GM12878 (cell line): Measurements from ENCODE around the gene RANBP17. TPM values are rescaled to one million over a fixed set of nuclear protein-coding genes. Genes with fewer than 3 reads are reported as not detected.

Source experiments
- ATAC-seq: fragments of 200-7000 bp; cut with Tn5 transposase; 3 replicates; pipeline ENCODE4 v1.9.1; 2020; ENCODE audit warnings: mild to moderate bottlenecking, moderate library complexity
- BruUV-seq: library from RNA; stranded (reverse); fragments of 400-500 nt; replicated peaks from 2 replicates; lab custom pipeline; 2021; lab: Mats Ljungman, UMichigan
- CTCF ChIA-PET: fragments of 300-600 bp; sonication (Branson Sonifier 250); formaldehyde crosslinking; extraction: SDS; loops from one replicate; lab custom pipeline; 2021; ENCODE audit warnings: inconsistent platforms; lab: Yijun Ruan, JAX
- POLR2A ChIA-PET: fragments of 350-600 bp; formaldehyde crosslinking; extraction: SDS; loops from one replicate; lab custom pipeline; 2021; ENCODE audit warnings: inconsistent platforms; lab: Charles Lee
- RAD21 ChIA-PET: fragments of 300-600 bp; sonication (Branson Sonifier 250); formaldehyde crosslinking; loops from one replicate; lab custom pipeline; 2023; ENCODE audit warnings: antibody characterized with exemption; ENCODE audit not compliant: unreplicated experiment; lab: Charles Lee
- SMC1A ChIA-PET: fragments of 300-600 bp; sonication (Branson Sonifier 250); formaldehyde crosslinking; loops from one replicate; lab custom pipeline; 2023; ENCODE audit not compliant: unreplicated experiment, uncharacterized antibody; lab: Charles Lee
- DNase-seq: peaks from one replicate; pipeline ENCODE4 v3.0.0-alpha.2; 2011; ENCODE audit warnings: low read depth, low spot score
- FAIRE-seq: peaks from 3 replicates; lab custom pipeline; 2011; peaks lifted over from hg19 to GRCh38; lab: Jason Lieb, UNC
- H2AFZ ChIP-seq: 2 replicates; pipeline ENCODE4 v1.6.0; 2011; ENCODE audit warnings: low read depth, low read length, control low read depth; ENCODE audit not compliant: control insufficient read depth
- H3K27ac ChIP-seq: 2 replicates; pipeline ENCODE4 v1.5.1; 2011; ENCODE audit warnings: control low read depth; ENCODE audit not compliant: control insufficient read depth, insufficient read depth
- H3K27me3 ChIP-seq, 2 experiments: replicated peaks in 1 of 2; 2 replicates each; pipeline versions ENCODE4 v1.6.0 to v1.6.1; 2011; ENCODE audit warnings: low read length in 1 of 2; ENCODE audit not compliant: control insufficient read depth in 2 of 2, insufficient read depth in 2 of 2
- H3K36me3 ChIP-seq, 2 experiments: 2 replicates each; pipeline ENCODE4 v1.5.1; 2011; ENCODE audit warnings: low read length in 1 of 2; ENCODE audit not compliant: control insufficient read depth in 2 of 2, insufficient read depth in 2 of 2
- H3K4me1 ChIP-seq: 2 replicates; pipeline ENCODE4 v1.6.1; 2011; ENCODE audit warnings: mild to moderate bottlenecking, low read length, moderate library complexity, mixed read lengths; ENCODE audit not compliant: control insufficient read depth, insufficient read depth
- H3K4me2 ChIP-seq: 2 replicates; pipeline ENCODE4 v1.6.0; 2011; ENCODE audit warnings: control low read depth; ENCODE audit not compliant: control insufficient read depth, insufficient read depth
- H3K4me3 ChIP-seq: fragments of 200-600 bp; sonication (generic); 2 replicates; pipeline ENCODE4 v1.5.1; 2016
- H3K79me2 ChIP-seq: 2 replicates; pipeline ENCODE4 v1.6.0; 2011; ENCODE audit warnings: low read length; ENCODE audit not compliant: control insufficient read depth, insufficient read depth
- H3K9ac ChIP-seq: 2 replicates; pipeline ENCODE4 v1.8.0; 2011; ENCODE audit warnings: low read length, control low read depth, mixed read lengths; ENCODE audit not compliant: control insufficient read depth, insufficient read depth
- H3K9me3 ChIP-seq: replicated peaks from 3 replicates; pipeline ENCODE4 v1.5.1; 2011; ENCODE audit warnings: mild to moderate bottlenecking, low read length; ENCODE audit not compliant: control insufficient read depth, insufficient read depth
- H4K20me1 ChIP-seq: 2 replicates; pipeline ENCODE4 v1.6.0; 2011; ENCODE audit not compliant: control insufficient read depth, insufficient read depth
- BCL11A ChIP-seq: IDR thresholded peaks from 2 replicates; pipeline ENCODE4 v1.6.1; 2011; ENCODE audit warnings: low read depth, low read length
- CREB1 ChIP-seq: IDR thresholded peaks from 2 replicates; pipeline ENCODE4 v1.6.1; 2012; ENCODE audit warnings: low read depth, mild to moderate bottlenecking, inconsistent platforms
- CREM ChIP-seq: IDR thresholded peaks from 2 replicates; pipeline ENCODE4 v1.6.1; 2014; ENCODE audit warnings: antibody characterized with exemption, low read depth
- E4F1 ChIP-seq: fragments of 450-650 bp; IDR thresholded peaks from 2 replicates; pipeline ENCODE4 v1.6.1; 2018; ENCODE audit warnings: borderline replicate concordance, mild to moderate bottlenecking; ENCODE audit not compliant: partially characterized antibody
- EP300 ChIP-seq, 2 experiments: fragments of 150-350 bp in 1 of 2; IDR thresholded peaks; 2 replicates each; pipeline ENCODE4 v1.6.1; 2011 to 2012; ENCODE audit warnings: low read depth in 2 of 2, low read length in 2 of 2, borderline replicate concordance in 1 of 2, improper control_type of control experiment in 1 of 2, inconsistent platforms in 1 of 2; ENCODE audit not compliant: control insufficient read depth in 1 of 2
- ETV6 ChIP-seq, 2 experiments: fragments of 450-650 bp in 1 of 2; IDR thresholded peaks in 1 of 2; conservative IDR thresholded peaks in 1 of 2; 2 replicates each; pipeline ENCODE4 v1.6.1; 2014; ENCODE audit warnings: antibody characterized with exemption in 1 of 2, borderline replicate concordance in 1 of 2, low read depth in 1 of 2, mild to moderate bottlenecking in 1 of 2, moderate library complexity in 1 of 2
- HDGF ChIP-seq: fragments of 450-650 bp; IDR thresholded peaks from 2 replicates; pipeline ENCODE4 v1.6.1; 2016; ENCODE audit warnings: antibody characterized with exemption
- MYC ChIP-seq: IDR thresholded peaks from 2 replicates; pipeline ENCODE4 v1.6.1; 2011; ENCODE audit warnings: mild to moderate bottlenecking, low read length, moderate library complexity, inconsistent platforms; ENCODE audit not compliant: insufficient read depth, insufficient replicate concordance, insufficient read length, severe bottlenecking
- NFIC ChIP-seq: IDR thresholded peaks from 2 replicates; pipeline ENCODE4 v1.6.1; 2012; ENCODE audit warnings: low read depth, mild to moderate bottlenecking, inconsistent platforms, low read length, moderate library complexity
- PKNOX1 ChIP-seq: fragments of 450-650 bp; IDR thresholded peaks from 2 replicates; pipeline ENCODE4 v1.6.1; 2016; ENCODE audit warnings: mild to moderate bottlenecking
- POLR2A ChIP-seq: IDR thresholded peaks from 2 replicates; pipeline ENCODE4 v1.6.1; 2011; ENCODE audit warnings: low read depth, mild to moderate bottlenecking, low read length
- SPI1 ChIP-seq: IDR thresholded peaks from 2 replicates; pipeline ENCODE4 v1.6.1; 2011; ENCODE audit warnings: low read depth, mild to moderate bottlenecking, low read length, moderate library complexity, borderline replicate concordance; ENCODE audit not compliant: insufficient read depth
- TARDBP ChIP-seq: IDR thresholded peaks from 2 replicates; pipeline ENCODE4 v1.6.1; 2016; ENCODE audit warnings: borderline replicate concordance
- YBX1 ChIP-seq: fragments of 450-650 bp; IDR thresholded peaks from 2 replicates; pipeline ENCODE4 v1.6.1; 2016; ENCODE audit warnings: antibody characterized with exemption
- ZNF24 ChIP-seq: fragments of 450-650 bp; IDR thresholded peaks from 2 replicates; pipeline ENCODE4 v1.6.1; 2017; ENCODE audit warnings: antibody characterized with exemption, mild to moderate bottlenecking
- WGBS: methylation state at CpG from one replicate; pipeline ENCODE4 v1.1.6; 2016; ENCODE audit warnings: low lambda C conversion rate; ENCODE audit not compliant: insufficient replicate concordance, insufficient coverage; ENCODE audit errors: missing lambda C conversion rate; 5-methylcytosine and 5-hydroxymethylcytosine counted together
- in situ Hi-C: fragments of 300-500 bp; cut with MboI; formaldehyde crosslinking; loops from 9 replicates; pipeline ENCODE4 v1.14.3; 2018; ENCODE audit warnings: mixed read lengths
- intact Hi-C: fragments of 100-400 bp; cut with micrococcal nuclease; formaldehyde crosslinking; loops from one replicate; pipeline ENCODE4 v1.14.2; 2022; ENCODE audit not compliant: unreplicated experiment
- polyA plus RNA-seq, 11 experiments: library from polyadenylated mRNA; depleted of rRNA in 4 of 11; unstranded in 6 of 11; stranded (reverse) in 5 of 11; fragments of >200 nt; fragmentation: Nextera tagmentation in 4 of 11; fragmentation: Illumina TruSeq in 1 of 11; extraction: Ambion mirVana in 4 of 11; extraction: Trizol in 1 of 11; gene quantifications; 1 replicate in 1 of 11; 2 replicates in 10 of 11; pipeline versions ENCODE4 v1.2.1 to v1.2.3, GENCODE V29; 2011 to 2016; ENCODE audit warnings: inconsistent platforms in 2 of 11, missing spikeins in 2 of 11, low read depth in 1 of 11
- total RNA-seq, 4 experiments: library from RNA; depleted of rRNA in 3 of 4; stranded (reverse); fragments of >200 nt in 3 of 4; fragmentation: Illumina TruSeq in 1 of 4; extraction: Trizol in 1 of 4; gene quantifications; 2 replicates each; pipeline versions ENCODE4 v1.2.1 to v1.2.3, GENCODE V29; 2013 to 2021
- TF ChIP-seq, protein P1 (sequence below): fragments of 450-650 bp; IDR thresholded peaks from 2 replicates; pipeline ENCODE4 v1.6.1; 2017; ENCODE audit warnings: mild to moderate bottlenecking
- TF ChIP-seq, protein P2 (sequence below): IDR thresholded peaks from 2 replicates; pipeline ENCODE4 v1.6.1; 2012; ENCODE audit warnings: low read length, inconsistent platforms

RANBP17 gene
- total and polyA plus RNA-seq, 10 of the 15 experiments (the other 5 are each of a cell fraction or from before 2014, with no cell fraction given) = 0.10 TPM; not detected in 9

DNA sequence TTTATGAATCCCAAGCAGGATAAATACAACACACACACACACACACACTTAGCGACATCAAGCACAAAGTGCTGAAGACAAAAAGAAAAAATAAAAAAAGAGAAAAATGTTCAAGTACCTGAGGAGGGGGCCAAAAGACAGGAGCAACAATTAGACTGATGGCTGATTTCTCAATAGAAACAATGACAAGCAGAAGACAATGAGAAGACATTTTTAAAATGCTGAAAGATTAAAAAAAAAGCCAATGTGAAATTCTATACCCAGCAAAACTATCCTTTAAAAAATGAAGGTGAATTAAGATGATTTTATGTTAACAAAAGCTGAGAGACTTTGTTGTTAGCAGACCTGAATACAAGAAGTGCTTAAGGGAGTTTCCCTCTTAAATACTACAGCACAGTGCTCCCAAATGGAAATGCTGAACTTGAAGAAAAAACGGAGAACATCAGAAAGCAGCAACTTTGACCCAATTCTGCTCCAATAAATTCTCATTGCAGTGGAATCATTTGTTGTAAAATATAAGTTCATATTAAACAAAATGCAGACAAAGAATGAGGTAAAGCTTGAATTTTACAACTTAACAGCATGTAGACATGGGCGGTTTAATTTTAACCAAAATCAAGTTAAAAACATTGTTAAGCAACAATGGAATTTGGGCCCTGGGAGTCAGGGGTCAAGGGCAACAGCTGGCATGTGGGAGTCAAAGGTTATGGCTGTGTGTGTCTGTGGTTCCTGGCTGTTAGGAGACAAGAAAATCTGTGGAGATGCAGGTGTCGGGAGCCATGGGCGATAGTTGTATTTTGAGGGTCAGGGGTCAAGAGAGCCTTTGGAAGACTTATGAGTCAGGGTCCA, 776 bp upstream of the RANBP17 start:
- ATAC-seq (no peak), DNase-seq (no peak), FAIRE-seq (no peak)
- in situ Hi-C loops (no loop called here), intact Hi-C loops (no loop called here)
- no peak overlapping the region for H3K27ac ChIP-seq
- no peaks in the 10 kb centered on the region for H3K36me3 ChIP-seq
- no TSS peak for BruUV-seq
- CTCF ChIA-PET = no interaction called here
- no peaks in the 10 kb centered on the region for H3K79me2 ChIP-seq
- H3K9ac ChIP-seq = no peak overlapping the region
- POLR2A ChIA-PET = no interaction called here
- RAD21 ChIA-PET = no interaction called here
- 91% methylated on average over 5 of the region's 5 CpGs for WGBS
- SMC1A ChIA-PET = no interaction called here
- H3K4me3 ChIP-seq = no peak overlapping the region
- peaks cover 3% of the 10 kb centered on the region; the same call in 2 of the 3 replicates for H3K9me3 ChIP-seq
- H2AFZ ChIP-seq = no peak overlapping the region
- no peaks in the 10 kb centered on the region for H3K4me1 ChIP-seq
- no peaks in the 10 kb centered on the region for H4K20me1 ChIP-seq
- H3K4me2 ChIP-seq = no peak overlapping the region
- H3K27me3 ChIP-seq = no peaks in the 10 kb centered on the region; a peak in 1 of 4 replicates
- TF ChIP-seq CREM = no peak
- no peak for TF ChIP-seq E4F1
- no peak for TF ChIP-seq PKNOX1
- TF ChIP-seq NFIC = no peak
- TF ChIP-seq, protein P1, sequence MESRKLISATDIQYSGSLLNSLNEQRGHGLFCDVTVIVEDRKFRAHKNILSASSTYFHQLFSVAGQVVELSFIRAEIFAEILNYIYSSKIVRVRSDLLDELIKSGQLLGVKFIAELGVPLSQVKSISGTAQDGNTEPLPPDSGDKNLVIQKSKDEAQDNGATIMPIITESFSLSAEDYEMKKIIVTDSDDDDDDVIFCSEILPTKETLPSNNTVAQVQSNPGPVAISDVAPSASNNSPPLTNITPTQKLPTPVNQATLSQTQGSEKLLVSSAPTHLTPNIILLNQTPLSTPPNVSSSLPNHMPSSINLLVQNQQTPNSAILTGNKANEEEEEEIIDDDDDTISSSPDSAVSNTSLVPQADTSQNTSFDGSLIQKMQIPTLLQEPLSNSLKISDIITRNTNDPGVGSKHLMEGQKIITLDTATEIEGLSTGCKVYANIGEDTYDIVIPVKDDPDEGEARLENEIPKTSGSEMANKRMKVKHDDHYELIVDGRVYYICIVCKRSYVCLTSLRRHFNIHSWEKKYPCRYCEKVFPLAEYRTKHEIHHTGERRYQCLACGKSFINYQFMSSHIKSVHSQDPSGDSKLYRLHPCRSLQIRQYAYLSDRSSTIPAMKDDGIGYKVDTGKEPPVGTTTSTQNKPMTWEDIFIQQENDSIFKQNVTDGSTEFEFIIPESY = no peak
- TF ChIP-seq TARDBP = no peak
- no peak for TF ChIP-seq SPI1
- no peak for TF ChIP-seq HDGF
- no peak for TF ChIP-seq EP300 (IDR thresholded peaks at IDR 0.05; ENCODE audit: borderline replicate concordance in 1 of 2, control insufficient read depth in 1 of 2, low read depth in 2 of 2, low read length in 2 of 2)
- no peak for TF ChIP-seq CREB1
- TF ChIP-seq ETV6 (conservative IDR thresholded peaks at IDR 0.05 in 1 of 2, IDR thresholded peaks at IDR 0.05 in 1 of 2; ENCODE audit: borderline replicate concordance in 1 of 2, low read depth in 1 of 2) = no peak
- no peak for TF ChIP-seq BCL11A
- no peak for TF ChIP-seq MYC
- no peak for TF ChIP-seq YBX1
- no peak for TF ChIP-seq POLR2A
- no peak for TF ChIP-seq ZNF24
- TF ChIP-seq, protein P2, sequence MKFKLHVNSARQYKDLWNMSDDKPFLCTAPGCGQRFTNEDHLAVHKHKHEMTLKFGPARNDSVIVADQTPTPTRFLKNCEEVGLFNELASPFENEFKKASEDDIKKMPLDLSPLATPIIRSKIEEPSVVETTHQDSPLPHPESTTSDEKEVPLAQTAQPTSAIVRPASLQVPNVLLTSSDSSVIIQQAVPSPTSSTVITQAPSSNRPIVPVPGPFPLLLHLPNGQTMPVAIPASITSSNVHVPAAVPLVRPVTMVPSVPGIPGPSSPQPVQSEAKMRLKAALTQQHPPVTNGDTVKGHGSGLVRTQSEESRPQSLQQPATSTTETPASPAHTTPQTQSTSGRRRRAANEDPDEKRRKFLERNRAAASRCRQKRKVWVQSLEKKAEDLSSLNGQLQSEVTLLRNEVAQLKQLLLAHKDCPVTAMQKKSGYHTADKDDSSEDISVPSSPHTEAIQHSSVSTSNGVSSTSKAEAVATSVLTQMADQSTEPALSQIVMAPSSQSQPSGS = no peak
